B cell (primary cell): ENCODE data around the gene CACNA2D3.

Experiments
- CTCF ChIP-seq: fragments of 200-600 bp; IDR thresholded peaks from one replicate; pipeline ENCODE4 v1.8.0; 2022; ENCODE audit warnings: antibody characterized with exemption, mild to moderate bottlenecking
- EZH2 ChIP-seq: IDR thresholded peaks from 2 replicates; pipeline ENCODE4 v1.6.1; 2012; ENCODE audit warnings: borderline replicate concordance, low read depth, mild to moderate bottlenecking, moderate library complexity, low read length; ENCODE audit not compliant: insufficient read depth, poor library complexity, severe bottlenecking

- no peak for TF ChIP-seq CTCF
- no peak for TF ChIP-seq EZH2
Observed at GRCh38 chr3:55002416-55002930, 880.1 kb downstream of the CACNA2D3 start.
